Body of pancreas (tissue), 4 donors: ENCODE measurements around the gene GUCA1A. TPM values are rescaled to one million over a fixed set of nuclear protein-coding genes. Genes with fewer than 3 reads are reported as not detected.

Experiments
- ATAC-seq: fragments of 150-250 bp; one replicate; pipeline ENCODE4 v1.9.1; 2016
- DNase-seq, 4 donors: peaks; one replicate each; pipeline ENCODE4 v3.0.0-alpha.2; 2019
- H3K27ac ChIP-seq, 4 donors: fragments of 200-600 bp; sonication (generic); 1 replicate in 3 of 4; 2 replicates in 1 of 4; pipeline versions ENCODE4 v1.5.1 to v1.6.1; 2016 to 2019; ENCODE audit warnings: mild to moderate bottlenecking in 1 of 4, mixed read lengths in 1 of 4, moderate library complexity in 1 of 4
- H3K27me3 ChIP-seq, 2 donors: fragments of 200-600 bp; sonication (generic); one replicate each; pipeline ENCODE4 v1.6.0; 2016; ENCODE audit warnings: mild to moderate bottlenecking in 1 of 2
- H3K36me3 ChIP-seq, 2 donors: fragments of 200-600 bp; sonication (generic); replicated peaks in 1 of 2; 2 replicates each; pipeline ENCODE4 v1.5.1; 2016; ENCODE audit warnings: low read depth in 2 of 2; ENCODE audit not compliant: insufficient read depth in 1 of 2
- H3K4me1 ChIP-seq: fragments of 200-600 bp; sonication (generic); one replicate; pipeline ENCODE4 v1.6.0; 2016
- H3K4me3 ChIP-seq, 2 donors: fragments of 200-600 bp; sonication (generic); 1 replicate in 1 of 2; 2 replicates in 1 of 2; pipeline ENCODE4 v1.5.1; 2016 to 2019
- H3K9me3 ChIP-seq, 3 donors: fragments of 200-600 bp; sonication (generic); 1 replicate in 2 of 3; 2 replicates in 1 of 3; pipeline ENCODE4 v1.5.1; 2016
- POLR2A ChIP-seq, 3 donors: fragments of 450-650 bp; IDR thresholded peaks; one replicate each; pipeline ENCODE4 v1.6.1; 2016; ENCODE audit warnings: antibody characterized with exemption in 3 of 3, mild to moderate bottlenecking in 2 of 3
- WGBS, 2 donors: methylation state at CpG; one replicate each; pipeline ENCODE4 v1.1.5; 2017; 5-methylcytosine and 5-hydroxymethylcytosine counted together
- intact Hi-C: fragments of 100-400 bp; cut with DNase I; formaldehyde crosslinking; loops from one replicate; pipeline ENCODE4 v1.15.1; 2023
- total RNA-seq, 2 donors: library from RNA; depleted of rRNA; stranded (reverse); fragments of >200 nt; gene quantifications; one replicate each; pipeline ENCODE4 v1.1.0, GENCODE V29; 2016
- TF ChIP-seq, protein P1 (sequence below), 7 experiments: fragments of 450-650 bp in 4 of 7; fragments of 200-600 bp in 3 of 7; sonication (generic) in 3 of 7; IDR thresholded peaks; one replicate each; pipeline ENCODE4 v1.5.1; 2016 to 2019; ENCODE audit warnings: antibody characterized with exemption in 7 of 7

The GUCA1A gene
- total RNA-seq, 2 donors from 2014 or later: not detected

DNA sequence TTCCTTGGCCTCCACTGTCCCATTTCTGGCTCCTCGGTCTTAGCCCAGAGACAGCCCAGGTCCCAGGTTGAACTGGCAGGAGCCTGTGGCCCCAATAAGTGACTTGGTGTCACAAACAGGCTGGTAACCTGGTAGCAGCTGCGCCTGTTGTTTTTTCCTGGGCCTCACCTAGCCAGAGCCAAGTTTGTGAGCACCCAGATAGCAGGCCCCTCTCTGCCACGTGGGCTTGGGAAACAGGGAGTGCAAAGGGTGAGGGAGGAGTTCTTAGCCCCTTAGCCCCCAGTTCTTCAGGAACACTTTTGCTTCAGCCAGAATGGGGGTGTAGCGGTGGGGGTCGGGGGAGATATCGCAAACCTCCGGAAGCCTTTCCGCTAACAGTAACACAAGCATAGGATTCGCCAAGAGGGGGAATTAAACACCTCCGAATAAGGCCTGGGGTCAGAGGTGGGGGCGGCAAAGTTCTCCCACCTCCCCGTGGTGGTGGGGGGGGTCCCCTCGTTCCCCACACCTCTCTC lies 31.5 kb upstream of the GUCA1A start:
- Histone ChIP-seq H3K4me1 (peaks cover 60% of the 10 kb centered on the region), H3K27me3 (no peaks in the 10 kb centered on the region), H3K27ac (peak overlapping the region; percentile 89 to 97 (median 92)), H3K4me3 (peak overlapping the region; percentile 49 to 64), H3K36me3 (no peaks in the 10 kb centered on the region), H3K9me3 (no peaks in the 10 kb centered on the region)
- TF ChIP-seq POLR2A (IDR thresholded peaks at IDR 0.05): no peak
- TF ChIP-seq, protein P1, sequence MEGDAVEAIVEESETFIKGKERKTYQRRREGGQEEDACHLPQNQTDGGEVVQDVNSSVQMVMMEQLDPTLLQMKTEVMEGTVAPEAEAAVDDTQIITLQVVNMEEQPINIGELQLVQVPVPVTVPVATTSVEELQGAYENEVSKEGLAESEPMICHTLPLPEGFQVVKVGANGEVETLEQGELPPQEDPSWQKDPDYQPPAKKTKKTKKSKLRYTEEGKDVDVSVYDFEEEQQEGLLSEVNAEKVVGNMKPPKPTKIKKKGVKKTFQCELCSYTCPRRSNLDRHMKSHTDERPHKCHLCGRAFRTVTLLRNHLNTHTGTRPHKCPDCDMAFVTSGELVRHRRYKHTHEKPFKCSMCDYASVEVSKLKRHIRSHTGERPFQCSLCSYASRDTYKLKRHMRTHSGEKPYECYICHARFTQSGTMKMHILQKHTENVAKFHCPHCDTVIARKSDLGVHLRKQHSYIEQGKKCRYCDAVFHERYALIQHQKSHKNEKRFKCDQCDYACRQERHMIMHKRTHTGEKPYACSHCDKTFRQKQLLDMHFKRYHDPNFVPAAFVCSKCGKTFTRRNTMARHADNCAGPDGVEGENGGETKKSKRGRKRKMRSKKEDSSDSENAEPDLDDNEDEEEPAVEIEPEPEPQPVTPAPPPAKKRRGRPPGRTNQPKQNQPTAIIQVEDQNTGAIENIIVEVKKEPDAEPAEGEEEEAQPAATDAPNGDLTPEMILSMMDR (IDR thresholded peaks at IDR 0.05): no peak
- intact Hi-C loops: no loop called here
- 29% methylated on average over 8 to 13 of the region's 13 CpGs for WGBS, 2 donors
- ATAC-seq: peak; percentile 49
- DNase-seq: peak; percentile 53 to 70 (median 64)

DNA sequence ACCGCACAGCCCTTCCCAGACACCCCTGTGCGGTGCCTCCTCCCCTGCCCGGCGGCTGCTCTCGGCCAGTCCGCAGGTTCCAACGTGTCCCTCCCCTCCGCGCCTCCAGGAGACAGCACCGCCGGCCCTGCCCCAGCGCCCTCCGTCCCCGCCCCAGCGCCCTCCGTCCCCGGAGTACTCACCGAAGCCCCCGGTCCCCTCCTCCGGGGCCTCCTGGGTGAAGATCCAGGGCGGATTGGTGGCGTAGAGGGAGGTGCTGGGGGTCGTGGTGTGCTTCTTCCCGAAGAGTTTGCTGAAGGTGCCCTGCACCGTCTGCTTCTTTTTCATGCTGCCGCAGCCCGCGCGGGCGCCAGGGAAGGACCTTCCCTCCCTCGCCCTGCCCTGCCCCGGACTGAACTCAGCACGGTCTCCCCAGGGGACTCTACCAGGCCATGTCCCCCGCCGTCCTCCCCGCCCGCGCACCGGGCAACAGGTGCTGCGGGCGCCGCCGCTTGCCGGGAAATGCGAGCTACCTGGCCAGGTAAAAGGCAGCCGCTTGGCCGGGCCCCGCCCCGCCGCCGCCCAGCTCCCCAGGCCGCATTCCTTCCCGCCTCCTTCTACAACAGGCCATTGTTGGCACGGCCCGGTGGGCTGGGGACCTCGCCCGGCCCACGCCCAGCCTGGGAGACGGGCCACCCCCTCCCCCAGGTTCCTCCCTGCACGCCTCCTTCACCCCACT lies 30.9 kb upstream of the GUCA1A start, which contains the start of gene C6orf132:
Gene C6orf132, minus strand, starts transcription at position 503 of the 718 bp plus-strand sequence. Its CDS starts 176 bp downstream, at position 327.
- Histone ChIP-seq H3K4me3 (peak within 1 kb of the TSS; percentile 49 to 64), H3K4me1 (peaks cover 60% of the 10 kb centered on the region), H3K27ac (peak within 1 kb of the TSS; percentile 89 to 97 (median 92)), H3K36me3 (no peaks in the 10 kb centered on the region), H3K27me3 (no peaks in the 10 kb centered on the region), H3K9me3 (no peaks in the 10 kb centered on the region)
- ATAC-seq: peak; percentile 84
- intact Hi-C loops: no loop called here
- peak; percentile 84 to 94 (median 91) for TF ChIP-seq POLR2A (IDR thresholded peaks at IDR 0.05)
- TF ChIP-seq, protein P1 (IDR thresholded peaks at IDR 0.05): peak in 3 of 7 experiments; percentile 15 to 42 (median 25)
- peak; percentile 84 to 90 (median 88) for DNase-seq
- WGBS, 2 donors: 2 to 3% methylated on average over 25 to 52 of the region's 60 CpGs

DNA sequence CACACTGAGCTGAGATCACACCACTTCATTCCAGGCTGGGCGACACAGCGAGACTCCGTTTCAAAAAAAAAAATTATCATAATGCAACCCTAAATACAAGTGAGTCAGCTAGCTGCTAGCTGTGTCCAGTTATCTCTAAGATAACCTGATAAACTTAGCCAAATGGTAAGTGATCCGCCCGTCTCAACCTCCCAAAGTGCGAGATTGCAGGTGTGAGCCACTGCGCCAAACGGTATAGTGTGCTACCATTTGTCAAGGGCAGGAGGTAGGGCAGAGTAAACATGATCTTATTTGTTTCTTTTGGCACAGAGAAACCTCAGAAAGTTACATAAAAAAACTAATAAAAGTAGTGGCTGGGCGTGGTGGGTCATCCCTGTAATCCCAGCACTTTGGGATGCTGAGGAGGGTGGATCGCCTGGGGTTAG lies 26.0 kb upstream of the GUCA1A start:
- Histone ChIP-seq H3K9me3 (no peaks in the 10 kb centered on the region), H3K4me1 (peaks cover 17% of the 10 kb centered on the region), H3K27me3 (no peaks in the 10 kb centered on the region), H3K4me3 (no peak overlapping the region), H3K36me3 (no peaks in the 10 kb centered on the region), H3K27ac (peak overlapping the region in 2 of 4 donors; percentile 55 to 60)
- TF ChIP-seq, protein P1 (IDR thresholded peaks at IDR 0.05): no peak
- peak in 2 of 3 donors; percentile 29 to 39 for TF ChIP-seq POLR2A (IDR thresholded peaks at IDR 0.05)
- DNase-seq: peak; percentile 47 to 67 (median 55)
- peak; percentile 64 for ATAC-seq
- intact Hi-C loops: no loop called here
- 26 to 41% methylated on average over 10 of the region's 10 CpGs for WGBS, 2 donors

DNA sequence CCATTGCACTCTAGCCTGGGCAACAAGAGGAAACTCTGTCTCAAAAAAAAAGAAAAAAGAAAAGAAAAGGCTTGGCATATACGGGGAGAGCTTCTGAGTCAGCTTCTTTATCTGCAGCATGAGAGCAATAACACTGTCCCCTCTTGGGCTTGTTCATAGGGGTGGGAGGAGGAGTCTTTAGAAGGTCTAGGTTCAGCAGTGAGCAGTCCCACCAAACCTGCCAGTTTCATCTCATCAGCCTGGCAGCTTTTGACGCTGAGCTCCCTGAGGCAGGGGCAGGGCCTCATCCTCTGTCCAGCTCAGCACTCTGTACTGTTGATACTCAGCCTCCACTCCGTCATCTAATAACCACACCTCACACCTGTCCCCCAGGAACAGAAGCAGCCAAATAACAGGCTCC lies 25.1 kb upstream of the GUCA1A start:
- no peaks in the 10 kb centered on the region for H3K27me3 ChIP-seq
- TF ChIP-seq POLR2A (IDR thresholded peaks at IDR 0.05): no peak
- TF ChIP-seq, protein P1 (IDR thresholded peaks at IDR 0.05): no peak
- no peak for DNase-seq
- no peaks in the 10 kb centered on the region for H3K9me3 ChIP-seq
- no peaks in the 10 kb centered on the region for H3K36me3 ChIP-seq
- 80 to 81% methylated on average over 3 of the region's 3 CpGs for WGBS, 2 donors
- intact Hi-C loops: no loop called here
- no peak overlapping the region for H3K4me3 ChIP-seq
- no peak for ATAC-seq
- peaks cover 11% of the 10 kb centered on the region for H3K4me1 ChIP-seq
- no peak overlapping the region for H3K27ac ChIP-seq
